ENCODE measurements around the gene CHST7. TPM values are rescaled to one million over a fixed set of nuclear protein-coding genes. Genes with fewer than 3 reads are reported as not detected.

CHST7 gene
- total and polyA plus RNA-seq, 2 donors (not counting 1 experiment from before 2014, with no cell fraction given): 1.3 to 2.6 TPM

DNA sequence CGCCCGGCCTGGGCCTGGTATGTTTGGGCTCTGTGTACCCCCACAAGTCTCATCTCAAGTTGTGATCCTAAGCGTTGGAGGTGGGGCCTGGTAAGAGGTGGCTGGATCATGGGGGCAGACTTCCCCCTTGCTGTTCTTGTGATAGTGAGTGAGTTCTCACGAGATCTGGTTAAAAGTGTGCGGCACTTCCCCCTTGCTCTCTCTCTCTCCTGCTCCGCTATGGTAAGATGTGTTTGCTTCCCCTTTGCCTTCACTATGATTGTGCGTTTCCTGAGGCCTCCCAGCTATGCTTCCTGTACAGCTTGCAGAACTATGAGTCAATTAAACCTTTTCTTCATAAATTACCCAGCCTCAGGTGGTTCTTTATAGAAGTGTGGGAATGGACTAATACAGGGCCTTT, 53.0 kb downstream of the CHST7 start:
- peaks cover 40% of the 10 kb centered on the region for H3K4me1 Mint-ChIP-seq
- no peak overlapping the region for H3K4me3 ChIP-seq (ENCODE audit: control extremely low read depth in 1 of 5, extremely low read depth in 1 of 5, insufficient read depth in 1 of 5, low read depth in 2 of 5, low read length in 4 of 5)
- H3K4me2 ChIP-seq (replicated peaks; ENCODE audit: low read depth, low read length, poor library complexity, severe bottlenecking): no peak overlapping the region
- WGBS (ENCODE audit: insufficient coverage): no CpG with 5 or more reads among the region's 7 CpGs
- peak; percentile 63 for ATAC-seq (ENCODE audit: low read depth)
- H3K36me3 ChIP-seq (replicated peaks in 1 of 2; ENCODE audit: control extremely low read depth in 1 of 2, control insufficient read depth in 1 of 2, extremely low read depth in 1 of 2, insufficient read depth in 2 of 2, low read length in 1 of 2): peaks cover 1 to 31% of the 10 kb centered on the region in 2 experiments
- no peaks in the 10 kb centered on the region for H3K27me3 Mint-ChIP-seq
- no peaks in the 10 kb centered on the region for H3K9me3 Mint-ChIP-seq (ENCODE audit: insufficient read depth)
- no peak for TF ChIP-seq EZH2 (IDR thresholded peaks at IDR 0.05; ENCODE audit: borderline replicate concordance, insufficient read depth, low read depth, low read length, poor library complexity, severe bottlenecking)
- TF ChIP-seq, protein P1, sequence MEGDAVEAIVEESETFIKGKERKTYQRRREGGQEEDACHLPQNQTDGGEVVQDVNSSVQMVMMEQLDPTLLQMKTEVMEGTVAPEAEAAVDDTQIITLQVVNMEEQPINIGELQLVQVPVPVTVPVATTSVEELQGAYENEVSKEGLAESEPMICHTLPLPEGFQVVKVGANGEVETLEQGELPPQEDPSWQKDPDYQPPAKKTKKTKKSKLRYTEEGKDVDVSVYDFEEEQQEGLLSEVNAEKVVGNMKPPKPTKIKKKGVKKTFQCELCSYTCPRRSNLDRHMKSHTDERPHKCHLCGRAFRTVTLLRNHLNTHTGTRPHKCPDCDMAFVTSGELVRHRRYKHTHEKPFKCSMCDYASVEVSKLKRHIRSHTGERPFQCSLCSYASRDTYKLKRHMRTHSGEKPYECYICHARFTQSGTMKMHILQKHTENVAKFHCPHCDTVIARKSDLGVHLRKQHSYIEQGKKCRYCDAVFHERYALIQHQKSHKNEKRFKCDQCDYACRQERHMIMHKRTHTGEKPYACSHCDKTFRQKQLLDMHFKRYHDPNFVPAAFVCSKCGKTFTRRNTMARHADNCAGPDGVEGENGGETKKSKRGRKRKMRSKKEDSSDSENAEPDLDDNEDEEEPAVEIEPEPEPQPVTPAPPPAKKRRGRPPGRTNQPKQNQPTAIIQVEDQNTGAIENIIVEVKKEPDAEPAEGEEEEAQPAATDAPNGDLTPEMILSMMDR (IDR thresholded peaks at IDR 0.05): no peak
- peak overlapping the region; percentile 76 for H3K27ac Mint-ChIP-seq
- no peak overlapping the region for H3K9ac ChIP-seq (ENCODE audit: low read length)
- POLR2A ChIA-PET: interaction anchor here (0.8 kb wide), 1 partner anchor 52 kb away, joined by 4 read pairs; no protein-coding TSS in a partner anchor
- no peaks in the 10 kb centered on the region for H3K9me3 ChIP-seq (ENCODE audit: control extremely low read depth in 1 of 3, control insufficient read depth in 2 of 3, insufficient read depth in 1 of 3, low read length in 2 of 3)
- no peaks in the 10 kb centered on the region for H4K20me1 ChIP-seq (ENCODE audit: control insufficient read depth, insufficient read depth, low read length, poor library complexity, severe bottlenecking)
- H2AFZ ChIP-seq (ENCODE audit: insufficient read depth, low read depth, low read length, poor library complexity, severe bottlenecking): no peak overlapping the region
- peak; percentile 49 for DNase-seq
- peaks cover 34 to 37% of the 10 kb centered on the region in 2 donors for H3K4me1 ChIP-seq (ENCODE audit: control insufficient read depth in 2 of 2, insufficient read depth in 2 of 2, low read length in 2 of 2)
- intact Hi-C loops (cut with micrococcal nuclease): loop anchor here (5.0 kb wide), 1 partner anchor 54 kb away; the partner anchor contains the start of gene CHST7
- peak overlapping the region; percentile 48 for H3K4me3 Mint-ChIP-seq
- H3K79me2 ChIP-seq (ENCODE audit: control insufficient read depth, insufficient read depth, low read length): no peaks in the 10 kb centered on the region
- peak overlapping the region; percentile 29 to 53 for H3K27ac ChIP-seq (ENCODE audit: low read length in 2 of 2)
- H3K27me3 ChIP-seq (replicated peaks in 1 of 4; ENCODE audit: control extremely low read depth in 1 of 4, control insufficient read depth in 3 of 4, insufficient read depth in 4 of 4, low read length in 3 of 4): no peaks in the 10 kb centered on the region
- CTCF ChIA-PET: no interaction called here

DNA sequence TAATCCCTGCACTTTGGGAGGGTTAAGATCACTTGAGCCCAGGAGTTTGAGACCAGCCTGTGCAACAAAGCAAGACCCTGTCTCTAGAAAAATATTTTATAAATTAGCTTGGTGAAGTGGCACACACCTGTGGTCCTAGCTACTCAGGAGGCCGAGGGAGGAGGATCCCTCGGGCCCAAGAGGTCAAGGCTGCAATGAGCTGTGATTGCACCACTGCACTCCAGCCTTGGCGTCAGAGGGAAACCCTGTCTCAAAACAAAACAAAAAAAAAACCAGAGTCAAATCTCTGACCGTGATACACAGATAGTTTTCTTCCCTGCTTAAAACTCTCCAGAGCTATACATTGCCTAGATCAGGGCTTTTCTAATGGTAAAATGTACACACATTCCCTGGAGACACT, 53.5 kb downstream of the CHST7 start:
- H3K9me3 ChIP-seq (ENCODE audit: control extremely low read depth in 1 of 3, control insufficient read depth in 2 of 3, insufficient read depth in 1 of 3, low read length in 2 of 3): no peaks in the 10 kb centered on the region
- ATAC-seq (ENCODE audit: low read depth): no peak
- no peaks in the 10 kb centered on the region for H4K20me1 ChIP-seq (ENCODE audit: control insufficient read depth, insufficient read depth, low read length, poor library complexity, severe bottlenecking)
- Mint-ChIP-seq H3K4me1 (peaks cover 40% of the 10 kb centered on the region), H3K27me3 (no peaks in the 10 kb centered on the region), H3K27ac (peak overlapping the region; percentile 76), H3K4me3 (peak overlapping the region; percentile 48), H3K9me3 (ENCODE audit: insufficient read depth) (no peaks in the 10 kb centered on the region)
- POLR2A ChIA-PET: interaction anchor here (0.8 kb wide), 1 partner anchor 52 kb away, joined by 4 read pairs; no protein-coding TSS in a partner anchor
- H3K4me3 ChIP-seq (ENCODE audit: control extremely low read depth in 1 of 5, extremely low read depth in 1 of 5, insufficient read depth in 1 of 5, low read depth in 2 of 5, low read length in 4 of 5): no peak overlapping the region
- H3K36me3 ChIP-seq (replicated peaks in 1 of 2; ENCODE audit: control extremely low read depth in 1 of 2, control insufficient read depth in 1 of 2, extremely low read depth in 1 of 2, insufficient read depth in 2 of 2, low read length in 1 of 2): peaks cover 1 to 30% of the 10 kb centered on the region in 2 experiments
- intact Hi-C loops (cut with micrococcal nuclease): loop anchor here (5.0 kb wide), 1 partner anchor 55 kb away; the partner anchor contains the start of gene CHST7
- no peaks in the 10 kb centered on the region for H3K79me2 ChIP-seq (ENCODE audit: control insufficient read depth, insufficient read depth, low read length)
- H3K27ac ChIP-seq (ENCODE audit: low read length in 2 of 2): peak overlapping the region; percentile 29 to 53
- H2AFZ ChIP-seq (ENCODE audit: insufficient read depth, low read depth, low read length, poor library complexity, severe bottlenecking): no peak overlapping the region
- H3K27me3 ChIP-seq (replicated peaks in 1 of 4; ENCODE audit: control extremely low read depth in 1 of 4, control insufficient read depth in 3 of 4, insufficient read depth in 4 of 4, low read length in 3 of 4): no peaks in the 10 kb centered on the region
- WGBS (ENCODE audit: insufficient coverage): no CpG with 5 or more reads among the region's 4 CpGs
- peaks cover 34 to 37% of the 10 kb centered on the region in 2 donors for H3K4me1 ChIP-seq (ENCODE audit: control insufficient read depth in 2 of 2, insufficient read depth in 2 of 2, low read length in 2 of 2)
- CTCF ChIA-PET: no interaction called here
- no peak overlapping the region for H3K9ac ChIP-seq (ENCODE audit: low read length)
- TF ChIP-seq, protein P1 (IDR thresholded peaks at IDR 0.05): no peak
- TF ChIP-seq EZH2 (IDR thresholded peaks at IDR 0.05; ENCODE audit: borderline replicate concordance, insufficient read depth, low read depth, low read length, poor library complexity, severe bottlenecking): no peak
- H3K4me2 ChIP-seq (replicated peaks; ENCODE audit: low read depth, low read length, poor library complexity, severe bottlenecking): no peak overlapping the region
- DNase-seq: no peak
